NK-92 (cell line): ENCODE data around the gene SCGB1D4.

Experiments
- DNase-seq: peaks from one replicate; lab custom pipeline; 2025; ENCODE audit not compliant: unreplicated experiment; lab: John Stamatoyannopoulos, UW

The SCGB1D4 gene

DNA sequence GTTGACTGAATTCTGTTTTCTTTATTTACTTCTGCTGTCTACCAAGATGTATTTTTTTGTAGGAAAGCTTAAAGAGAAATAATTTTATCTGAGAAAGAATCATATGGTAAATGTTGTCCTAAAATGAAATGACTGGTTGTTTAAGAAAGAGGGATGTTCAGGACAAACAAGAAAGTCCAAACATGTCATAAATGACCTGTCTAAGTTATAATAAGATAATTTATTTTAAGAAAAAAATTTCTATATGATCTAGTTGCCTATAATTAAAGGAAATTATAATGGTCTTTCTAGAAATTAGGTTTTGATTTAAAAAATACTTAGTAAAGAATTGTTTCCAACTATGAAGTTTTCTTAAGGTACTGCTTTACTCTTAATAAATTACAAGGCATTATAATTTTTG lies 18.4 kb downstream of the SCGB1D4 start:
- DNase-seq = no peak

DNA sequence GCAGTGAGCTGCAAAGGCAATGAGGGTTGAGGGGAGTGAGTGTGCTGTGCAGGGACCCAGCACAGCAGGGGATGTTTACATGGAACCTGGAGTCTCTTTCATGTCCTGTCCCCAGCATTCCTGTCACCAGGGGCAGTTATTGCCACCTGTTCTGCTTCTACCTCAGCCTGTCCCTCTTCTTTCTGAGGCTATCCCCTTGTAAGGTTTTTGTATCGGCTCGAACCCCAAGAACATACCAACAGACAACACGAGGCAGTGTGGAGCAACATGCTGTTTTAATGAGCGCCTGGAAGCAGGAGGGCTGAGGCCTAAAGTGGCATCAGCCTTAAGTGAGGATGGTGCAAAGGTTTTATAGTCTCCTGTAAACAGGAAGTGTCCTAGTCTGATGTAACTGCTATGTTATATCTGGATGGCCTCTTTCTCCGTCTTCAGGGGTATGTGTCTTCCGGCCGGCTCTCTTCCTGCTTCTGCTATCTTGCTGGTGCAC lies 25.0 kb downstream of the SCGB1D4 start:
- DNase-seq = no peak

DNA sequence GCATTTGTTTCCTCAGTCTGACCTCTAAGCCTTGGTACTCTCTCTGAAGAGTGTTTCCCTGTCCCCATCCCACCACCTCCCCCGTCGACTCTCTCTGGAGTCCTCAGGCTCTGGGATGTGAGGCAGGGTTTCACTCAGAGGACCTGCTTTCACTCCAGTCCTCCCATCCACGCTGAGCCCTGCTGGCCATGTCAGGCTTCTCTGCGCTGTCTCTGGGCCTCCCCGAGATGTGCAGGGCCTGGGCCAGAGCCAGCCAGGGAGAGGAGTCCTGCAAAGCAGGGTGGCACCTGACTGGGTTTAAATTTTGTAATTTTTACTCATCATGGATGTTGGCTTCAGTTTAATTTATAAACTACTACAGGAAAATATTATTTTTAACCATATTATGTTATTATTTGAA lies 25.6 kb downstream of the SCGB1D4 start:
- no peak for DNase-seq

DNA sequence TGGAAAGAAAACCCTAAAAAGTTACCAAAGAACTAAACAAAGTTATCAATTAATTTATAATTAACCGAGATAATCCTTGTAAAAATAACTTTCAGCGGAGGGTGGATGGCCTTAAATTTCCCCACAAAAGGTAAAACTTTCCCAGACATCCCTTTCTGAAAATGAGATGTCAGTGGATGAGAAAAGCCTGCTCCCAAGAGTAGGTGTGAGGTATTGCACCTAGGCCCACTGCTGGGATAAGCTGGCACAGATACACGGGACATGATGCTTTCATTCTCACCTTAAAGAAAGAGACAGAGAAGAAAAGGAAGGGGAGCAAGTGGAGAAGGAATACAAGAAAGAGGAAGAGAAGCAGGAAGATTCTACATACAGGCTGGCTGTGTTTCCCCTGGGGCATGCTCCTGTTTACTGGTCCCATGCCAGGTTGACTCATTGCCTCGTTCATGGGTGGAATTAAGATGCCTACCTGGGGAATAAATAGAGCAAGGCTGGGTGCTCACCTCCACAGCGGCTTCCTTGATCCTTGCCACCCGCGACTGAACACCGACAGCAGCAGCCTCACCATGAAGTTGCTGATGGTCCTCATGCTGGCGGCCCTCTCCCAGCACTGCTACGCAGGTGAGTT lies 29.1 kb downstream of the SCGB1D4 start, which contains the start of gene SCGB2A2:
TSS of gene SCGB2A2 (plus strand) at position 505 of the 625 bp plus-strand sequence. CDS start at position 564, 59 bp downstream.
- DNase-seq = no peak

DNA sequence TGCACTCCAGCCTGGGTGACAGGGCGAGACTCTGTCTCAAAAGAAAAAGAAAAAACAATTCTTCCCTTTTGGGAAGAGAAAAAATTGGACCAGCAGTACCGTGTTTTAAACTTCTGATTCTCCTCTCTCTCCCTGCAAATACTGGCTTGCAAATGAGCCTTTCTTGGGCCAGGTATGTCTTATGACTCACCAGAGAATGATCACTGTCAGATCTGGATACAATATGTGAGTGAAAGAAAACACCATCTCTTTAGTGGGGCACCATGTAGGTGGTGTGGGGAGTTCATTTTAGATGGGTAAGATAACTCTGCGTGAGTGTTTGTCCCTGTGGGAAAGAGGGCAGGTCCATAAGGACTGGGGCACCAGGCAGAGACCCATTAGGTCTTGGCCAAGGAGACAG lies 31.3 kb downstream of the SCGB1D4 start:
- no peak for DNase-seq

DNA sequence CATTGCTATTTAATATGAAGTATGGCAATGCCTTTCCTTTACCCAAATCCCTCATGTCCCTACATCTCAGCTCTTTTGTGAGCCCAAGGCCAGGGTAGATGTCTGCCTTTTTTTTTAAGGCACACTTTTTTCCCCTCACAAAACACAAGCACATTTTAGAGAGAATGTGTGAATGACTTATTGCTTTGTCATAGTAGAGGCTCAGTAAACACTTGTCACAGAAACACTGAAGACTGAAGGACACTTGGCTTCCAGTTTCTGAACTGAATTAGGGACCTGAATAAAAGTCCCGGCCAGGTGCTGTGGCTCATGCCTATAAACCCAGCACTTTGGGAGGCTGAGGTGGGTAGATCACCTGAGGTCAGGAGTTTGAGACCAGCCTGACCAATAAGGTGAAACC lies 31.8 kb downstream of the SCGB1D4 start:
- DNase-seq = no peak

DNA sequence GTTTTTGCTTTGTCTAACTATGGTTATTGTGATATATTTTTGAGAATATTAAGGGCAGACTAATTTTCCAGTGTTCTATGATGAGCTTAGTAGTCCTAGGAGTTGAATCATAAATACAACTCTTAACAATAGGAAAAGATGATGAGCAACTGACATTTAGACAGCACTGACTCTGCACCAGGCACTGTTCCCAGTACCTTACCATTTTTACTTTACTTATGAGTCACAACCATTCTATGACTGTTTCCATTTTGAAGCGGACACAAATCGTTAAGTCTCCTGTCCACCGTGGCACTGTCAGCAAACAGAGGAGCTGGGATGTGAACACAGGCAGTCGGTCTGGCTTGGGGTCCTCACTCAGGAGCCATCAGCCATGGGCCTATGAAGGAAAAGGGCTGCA lies 32.3 kb downstream of the SCGB1D4 start:
- DNase-seq = no peak

DNA sequence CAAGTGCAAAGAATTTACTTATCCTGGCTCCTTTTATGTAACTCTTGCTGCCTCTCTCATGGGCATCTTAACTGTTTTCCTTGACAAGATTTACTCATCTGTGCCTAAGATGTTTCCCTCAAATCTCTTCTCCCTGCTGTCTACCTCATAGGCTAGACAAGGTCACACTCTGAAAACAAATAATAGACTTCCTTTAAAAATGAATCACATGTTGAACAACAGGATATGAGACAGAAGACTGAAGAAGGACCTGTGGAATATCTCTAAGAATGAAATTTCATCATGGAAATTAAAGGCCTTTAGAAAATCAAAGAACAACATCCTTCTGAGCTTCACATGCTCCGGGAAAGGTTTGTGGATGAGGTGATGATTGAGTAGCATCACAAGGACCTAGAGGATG lies 34.9 kb downstream of the SCGB1D4 start:
- no peak for DNase-seq

DNA sequence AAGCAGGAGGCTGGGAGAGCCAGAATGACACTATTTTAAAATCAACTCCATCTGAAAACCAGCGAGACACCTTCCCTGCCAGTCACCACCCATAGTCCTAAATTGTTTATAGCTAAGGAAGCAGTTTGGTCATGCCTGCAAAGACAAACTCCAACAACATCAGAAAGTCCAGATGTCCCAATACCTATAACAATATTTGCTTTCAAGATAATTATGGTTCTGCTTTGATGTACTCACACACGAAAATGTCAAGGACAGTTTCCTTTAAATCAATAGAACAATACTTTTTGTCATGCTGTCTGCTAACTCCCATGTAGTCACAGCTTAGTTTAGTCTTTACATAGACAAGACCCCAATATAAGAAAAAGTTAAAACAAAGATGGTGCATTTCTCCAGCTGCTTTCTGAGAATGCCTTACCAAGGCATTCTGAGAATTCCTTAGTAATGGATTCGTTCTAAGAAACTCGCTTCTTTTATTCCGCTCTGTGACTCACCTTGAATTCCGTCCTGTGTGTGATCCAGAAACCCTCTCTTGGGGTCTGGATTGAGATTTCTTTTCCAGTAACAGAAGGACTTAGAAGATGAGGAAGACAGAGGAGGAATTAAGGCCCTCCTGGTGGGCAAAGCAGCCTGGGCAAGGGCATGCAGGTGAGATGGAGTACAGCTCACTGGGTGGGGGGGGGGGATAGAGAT lies 38.5 kb downstream of the SCGB1D4 start:
- no peak for DNase-seq

DNA sequence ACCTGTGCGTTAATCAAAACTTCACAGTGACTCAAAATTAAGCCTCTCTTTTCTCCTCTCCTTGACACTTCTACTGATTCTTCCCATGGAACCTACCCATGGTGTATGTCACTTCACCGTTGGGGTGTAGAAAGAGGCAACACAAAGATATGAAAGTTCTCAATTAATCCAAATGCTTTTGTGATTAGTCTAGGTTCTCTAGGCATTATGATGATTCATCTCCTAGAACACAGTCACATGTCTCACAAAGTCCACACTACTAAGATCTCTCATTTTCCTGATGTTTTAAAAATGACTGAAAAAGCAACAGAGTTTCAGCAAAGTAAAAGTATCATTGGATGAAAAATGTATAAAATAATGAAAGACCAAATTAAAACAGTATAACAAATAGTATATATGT lies 42.6 kb downstream of the SCGB1D4 start:
- no peak for DNase-seq

DNA sequence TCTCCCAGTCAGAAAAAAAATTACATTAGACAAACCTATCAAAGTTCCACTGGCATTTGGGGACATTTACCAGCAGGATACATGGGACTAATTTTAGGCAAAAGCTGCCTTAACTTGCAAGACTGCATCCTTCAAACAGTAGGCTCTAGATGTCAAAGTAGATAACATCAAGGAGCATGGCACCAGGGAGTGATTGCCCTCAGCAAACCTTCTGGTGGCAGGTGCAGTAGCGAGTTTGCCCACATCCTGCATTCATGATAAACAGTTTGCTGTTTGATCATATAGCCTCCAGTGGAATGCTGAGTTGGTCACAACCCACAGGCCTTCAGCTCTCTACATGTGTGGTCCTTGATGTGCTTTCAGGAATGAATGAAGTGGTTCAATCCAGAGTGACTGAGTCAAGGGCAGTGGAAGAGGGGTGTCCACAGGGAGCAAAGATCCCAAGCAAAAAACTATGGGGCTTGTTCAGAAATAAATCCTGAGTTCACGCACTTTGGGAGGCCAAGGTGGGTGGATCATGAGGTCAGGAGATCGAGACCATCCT lies 44.8 kb downstream of the SCGB1D4 start:
- no peak for DNase-seq

DNA sequence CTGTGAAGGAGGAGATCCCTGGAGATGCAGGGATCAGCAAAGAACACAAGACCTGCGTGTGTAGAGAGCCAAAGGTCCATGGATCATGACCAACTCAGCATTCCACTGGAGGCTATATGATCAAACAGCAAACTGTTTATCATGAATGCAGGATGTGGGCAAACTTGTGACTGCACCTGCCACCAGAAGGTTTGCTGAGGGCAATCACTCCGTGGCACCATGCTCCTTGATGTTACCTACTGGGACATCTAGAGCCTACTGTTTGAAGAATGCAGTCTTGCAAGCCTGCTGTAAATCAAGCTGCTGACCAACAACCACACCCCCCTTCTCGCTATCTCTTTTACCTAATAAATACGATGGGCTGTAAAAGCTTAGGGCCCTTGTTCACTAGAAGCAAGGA lies 47.2 kb downstream of the SCGB1D4 start:
- no peak for DNase-seq
